Measurements from ENCODE around the gene PDSS2.

PDSS2 gene

DNA sequence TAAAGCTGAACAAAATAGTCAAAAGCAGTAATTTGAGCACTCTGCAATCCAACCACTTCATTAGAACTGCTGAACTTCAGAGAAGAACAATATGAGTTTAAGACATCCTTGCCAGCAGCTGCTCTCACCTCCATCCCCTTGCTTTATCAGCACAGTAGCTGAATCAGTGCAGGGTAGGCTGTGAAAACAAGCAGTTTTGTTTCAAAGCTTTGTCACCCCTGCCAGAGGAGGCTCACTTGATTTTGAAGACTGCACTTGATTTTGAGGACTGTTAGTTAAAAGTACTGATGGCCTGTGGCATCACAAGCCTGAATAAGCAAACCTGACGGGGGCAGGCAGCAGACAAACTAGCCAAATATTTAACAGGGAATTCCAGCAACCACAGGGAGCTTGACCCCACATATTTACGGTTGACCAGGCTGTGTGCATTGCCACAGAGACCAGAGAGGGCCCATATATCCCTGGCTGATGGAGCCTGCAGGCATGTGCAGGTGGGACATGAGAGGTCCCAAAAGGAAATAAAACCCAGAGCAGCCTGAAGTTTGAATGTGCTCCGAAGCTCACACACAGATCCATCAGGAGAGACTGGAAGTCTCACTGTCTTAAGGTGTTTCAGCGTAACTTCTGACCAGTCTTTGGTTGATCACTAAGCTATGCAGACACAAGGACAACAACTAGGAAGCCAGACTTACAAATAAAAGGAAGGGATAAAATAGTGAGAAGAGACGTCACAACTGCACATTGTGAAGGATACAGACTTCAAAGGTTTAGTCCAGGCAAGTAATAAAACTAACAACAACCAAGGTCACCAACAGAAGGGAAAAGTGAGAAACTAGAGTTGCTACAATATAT lies 97.4 kb downstream of the PDSS2 start:
- DNase-seq (ENCODE audit: low spot score) = no peak

DNA sequence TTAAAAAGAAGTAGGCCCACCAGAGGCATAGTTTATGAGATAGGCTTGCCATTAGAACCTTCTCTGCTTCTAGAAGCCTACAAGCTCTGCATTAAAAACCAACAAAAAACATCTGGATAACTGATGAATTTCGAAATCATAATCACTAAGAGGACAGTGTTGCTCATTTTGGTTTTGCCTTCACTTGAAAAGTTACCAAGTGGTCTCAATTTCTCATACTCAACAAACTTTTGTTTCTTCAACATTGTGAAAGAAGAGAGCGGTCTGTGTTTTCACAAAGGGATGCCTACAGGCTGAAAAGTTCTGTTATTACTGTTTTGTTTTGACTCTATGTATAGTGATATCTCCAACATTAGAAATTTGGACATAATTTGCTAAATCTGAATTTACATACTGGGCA lies 98.9 kb downstream of the PDSS2 start:
- no peak for DNase-seq (ENCODE audit: low spot score)

DNA sequence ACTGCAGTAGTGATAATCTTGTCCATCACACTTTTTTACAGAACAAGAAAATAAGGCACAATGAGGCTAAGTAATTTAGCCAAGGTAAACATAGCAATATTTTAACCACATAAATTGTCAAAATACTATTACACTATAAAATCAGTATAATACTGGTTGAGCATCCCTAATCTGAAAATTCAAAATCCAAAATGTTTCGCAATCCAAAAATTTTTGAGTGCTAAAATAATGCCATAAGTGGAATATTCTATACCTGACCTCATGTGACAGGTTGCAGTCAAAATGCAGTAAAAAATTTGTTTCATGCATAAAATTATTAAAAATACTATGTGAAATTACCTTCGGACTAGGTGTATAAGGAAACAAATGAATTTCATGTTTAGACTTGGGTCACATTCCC lies 101.5 kb downstream of the PDSS2 start:
- no peak for DNase-seq (ENCODE audit: low spot score)

GRCh38 chr6:107357031-107357430 lies 102.3 kb downstream of the PDSS2 start:
- DNase-seq (ENCODE audit: low spot score) = no peak

DNA sequence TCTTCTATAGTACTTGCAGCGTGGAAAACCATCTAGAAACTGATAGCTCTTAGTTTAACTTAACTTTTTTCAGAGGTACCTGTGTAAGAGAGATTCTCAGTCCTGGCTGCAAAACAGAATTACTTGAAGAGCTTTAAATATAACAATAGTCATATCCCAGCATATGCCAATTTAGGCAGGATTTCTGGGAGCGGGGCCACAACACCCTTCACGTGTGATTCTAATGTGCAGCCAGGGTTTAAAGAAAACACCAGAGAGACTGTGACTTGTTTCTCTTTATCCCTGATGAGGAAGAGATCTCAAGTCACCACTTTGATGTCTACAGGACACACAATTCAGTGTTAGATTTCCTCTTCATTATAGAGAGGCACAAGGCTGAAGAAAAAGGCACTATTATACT lies 103.7 kb downstream of the PDSS2 start:
- no peak for DNase-seq (ENCODE audit: low spot score)

DNA sequence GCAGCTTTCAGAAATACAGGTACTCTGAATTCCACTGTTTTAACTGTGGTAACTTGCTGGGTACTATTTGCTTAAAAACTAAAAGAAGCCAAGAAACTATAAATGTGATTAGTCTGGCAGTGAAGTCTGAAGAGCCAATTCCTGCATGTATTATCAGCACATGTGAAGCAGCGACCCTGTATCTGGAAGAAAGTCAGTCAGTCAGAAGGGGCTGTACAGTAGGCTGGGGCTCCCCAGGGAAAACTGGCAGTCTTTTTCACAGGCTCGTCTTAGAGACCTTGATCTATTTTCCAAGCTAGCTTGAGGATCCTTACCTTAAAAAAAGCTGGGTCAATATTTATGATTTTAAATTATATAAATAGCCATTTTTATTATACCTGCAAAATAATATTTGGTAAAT lies 104.9 kb downstream of the PDSS2 start:
- no peak for DNase-seq (ENCODE audit: low spot score)

DNA sequence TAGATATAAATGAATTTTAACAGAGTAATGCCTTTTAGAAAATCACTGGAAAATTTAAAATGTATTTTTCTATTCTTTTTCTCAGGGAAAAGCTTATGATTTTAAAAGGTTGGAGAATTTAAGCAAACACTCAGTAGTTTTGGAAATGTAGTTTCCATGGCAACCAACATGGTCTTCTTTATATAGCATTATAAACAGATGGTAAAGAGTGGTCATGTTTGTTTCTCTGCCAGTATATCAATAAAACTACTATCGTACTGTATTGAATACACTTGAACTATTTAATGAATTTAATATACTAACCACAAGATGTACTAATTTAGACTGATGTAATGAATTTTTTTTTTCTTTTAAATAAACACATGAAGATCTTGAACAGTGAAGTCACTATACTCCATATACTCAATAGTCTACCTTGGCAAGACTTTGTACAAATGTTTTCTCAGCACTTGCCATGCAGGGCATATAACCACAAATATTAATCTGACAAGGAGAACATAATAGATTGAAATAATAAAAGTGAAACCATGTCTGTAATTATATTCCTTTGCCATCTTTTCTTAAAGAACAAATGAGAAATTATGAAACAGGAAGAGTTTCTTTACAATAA lies 105.5 kb downstream of the PDSS2 start:
- no peak for DNase-seq (ENCODE audit: low spot score)

- DNase-seq (ENCODE audit: low spot score) = no peak
Measured at GRCh38 chr6:107348224-107348623, 111.1 kb downstream of the PDSS2 start.

DNA sequence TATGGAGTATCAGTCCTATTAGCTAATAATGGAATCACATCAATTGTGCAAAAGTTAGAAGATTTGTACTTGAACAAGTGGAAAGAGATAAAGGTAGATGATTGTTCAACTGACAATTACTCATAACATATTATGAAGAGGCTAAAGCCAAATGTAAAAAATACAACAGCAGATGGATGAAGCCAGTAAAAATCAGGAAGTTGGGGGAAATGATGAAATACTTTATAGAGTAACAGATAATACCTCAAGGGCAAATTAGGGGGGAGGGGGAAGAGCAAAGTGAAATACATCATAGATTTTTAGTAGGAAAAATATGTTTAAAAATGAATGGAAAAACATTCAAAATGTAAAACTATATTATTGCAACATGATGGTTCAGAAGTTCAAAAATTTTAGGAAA lies 114.0 kb downstream of the PDSS2 start:
- DNase-seq (ENCODE audit: low spot score) = no peak

GRCh38 chr6:107344981-107345380 lies 114.4 kb downstream of the PDSS2 start:
- DNase-seq (ENCODE audit: low spot score) = no peak

DNA sequence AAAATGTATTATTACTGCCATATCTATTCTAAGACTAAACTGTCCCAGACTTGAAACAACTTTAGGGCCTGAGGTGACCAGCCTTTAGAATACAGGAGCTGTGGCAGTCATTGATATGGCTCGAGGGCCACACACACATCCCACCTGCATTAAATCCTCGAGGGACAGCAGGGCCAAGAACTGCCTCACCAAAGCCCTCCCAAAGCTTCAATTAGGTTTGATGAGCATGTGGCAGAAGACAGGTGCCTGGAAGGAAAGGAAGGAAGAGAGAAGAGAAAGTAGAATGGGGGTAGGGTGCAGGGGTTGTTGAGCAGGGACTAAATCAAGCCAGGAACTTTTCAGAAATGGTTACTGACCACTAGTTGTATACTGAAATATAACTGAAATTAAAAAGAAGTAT lies 115.0 kb downstream of the PDSS2 start:
- no peak for DNase-seq (ENCODE audit: low spot score)

- no peak for DNase-seq (ENCODE audit: low spot score)
Measured at GRCh38 chr6:107342144-107342543, 117.2 kb downstream of the PDSS2 start.

DNA sequence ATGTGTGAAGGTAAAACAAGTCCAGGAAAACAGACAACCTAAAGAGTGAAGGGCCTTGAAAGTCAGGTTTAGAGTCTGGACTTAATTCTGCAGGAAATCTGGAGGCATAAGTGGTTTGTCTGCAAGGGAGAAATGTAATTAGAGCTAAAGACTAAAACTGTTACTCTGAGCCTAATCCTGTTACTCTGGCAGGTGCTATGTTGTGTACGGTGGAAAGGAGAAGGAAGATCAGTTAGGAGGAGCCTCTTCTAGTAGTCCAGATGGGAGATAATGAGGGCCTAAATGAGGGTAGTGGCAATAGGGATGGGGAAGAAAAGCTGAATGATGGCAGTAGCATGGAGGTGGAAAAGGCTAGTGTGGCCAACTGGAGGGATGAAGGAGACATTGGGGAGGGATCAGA lies 118.5 kb downstream of the PDSS2 start:
- DNase-seq (ENCODE audit: low spot score) = no peak

GRCh38 chr6:107337191-107337741 lies 122.1 kb downstream of the PDSS2 start:
- DNase-seq (ENCODE audit: low spot score) = no peak

- DNase-seq (ENCODE audit: low spot score) = no peak
Measured at GRCh38 chr6:107334026-107334425, 125.3 kb downstream of the PDSS2 start.

GRCh38 chr6:107333491-107333890 lies 125.9 kb downstream of the PDSS2 start:
- DNase-seq (ENCODE audit: low spot score) = no peak

DNA sequence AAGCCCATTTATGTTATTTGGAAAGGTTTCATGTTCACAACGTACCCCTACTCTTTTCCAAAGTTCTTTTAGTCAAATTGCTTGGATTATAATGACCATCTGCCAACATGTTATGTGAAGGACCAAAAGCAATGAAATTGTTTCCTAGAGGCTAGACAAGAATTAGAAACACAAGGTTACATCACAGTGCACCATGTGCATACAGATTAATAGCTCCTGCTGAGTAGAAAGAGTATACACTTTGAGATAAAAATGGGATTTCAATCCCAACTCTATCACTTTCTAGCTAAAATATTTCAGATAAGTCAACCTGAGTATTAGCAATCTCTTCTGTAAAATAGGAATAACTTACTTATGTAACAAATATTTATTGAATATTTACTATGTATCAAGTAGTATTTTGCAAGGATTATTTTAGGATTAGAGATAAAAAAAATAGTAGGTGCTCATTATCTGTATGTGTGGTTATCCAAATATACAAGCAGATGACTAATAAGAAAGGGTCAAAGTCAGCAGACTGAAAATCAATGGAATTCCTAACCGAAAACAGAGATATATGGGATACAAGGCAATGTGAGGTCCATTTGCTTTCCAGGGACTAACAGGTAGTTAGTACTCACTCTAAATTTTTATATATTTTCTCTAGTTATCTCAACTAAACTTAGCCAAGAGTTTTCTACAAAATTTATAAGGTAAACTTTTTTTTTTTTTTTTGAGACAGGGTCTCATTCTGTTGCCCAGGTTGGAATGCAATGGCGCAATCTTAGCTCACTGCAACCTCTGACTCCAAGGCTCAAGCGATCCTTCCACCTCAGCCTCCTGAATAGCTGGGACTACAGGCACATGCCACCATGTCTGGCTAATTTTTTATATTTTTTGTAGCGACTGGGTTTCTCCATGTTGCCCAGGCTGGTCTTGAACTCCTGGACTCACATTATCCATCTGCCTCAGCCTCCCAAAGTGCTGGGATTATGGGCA lies 127.7 kb downstream of the PDSS2 start:
- DNase-seq (ENCODE audit: low spot score) = no peak

DNA sequence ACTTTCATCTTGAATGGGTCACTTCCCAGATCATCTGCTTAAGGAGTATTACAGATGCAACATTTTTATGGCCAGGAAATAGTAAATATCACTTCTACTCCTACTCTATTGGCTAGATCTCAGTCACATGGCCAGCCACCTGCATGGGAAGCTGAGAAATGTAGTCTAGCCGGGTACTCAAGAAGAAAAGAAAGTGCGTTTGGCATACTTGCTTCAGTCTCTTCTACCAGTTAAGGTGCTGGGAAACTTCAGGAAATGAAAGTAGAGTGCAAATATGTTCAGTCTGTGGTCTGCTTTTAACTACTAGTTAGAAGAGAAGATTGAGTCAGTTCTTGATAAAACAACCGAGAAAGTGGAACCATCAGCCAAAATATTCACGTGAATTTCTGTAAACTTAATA lies 129.2 kb downstream of the PDSS2 start:
- DNase-seq (ENCODE audit: low spot score) = no peak

- no peak for DNase-seq (ENCODE audit: low spot score)
Measured at GRCh38 chr6:107329063-107329860, 130.1 kb downstream of the PDSS2 start.

- no peak for DNase-seq (ENCODE audit: low spot score)
Measured at GRCh38 chr6:107328081-107328480, 131.3 kb downstream of the PDSS2 start.

- no peak for DNase-seq (ENCODE audit: low spot score)
Measured at GRCh38 chr6:107323133-107323785, 136.1 kb downstream of the PDSS2 start.
